HCT116 (cell line): ENCODE data around the gene INF2. TPM values are rescaled to one million over a fixed set of nuclear protein-coding genes. Genes with fewer than 3 reads are reported as not detected.
A peak's percentile ranks its signal among the peaks of the same experiment; 100 is the strongest.

ENCODE experiments used
- ATAC-seq: fragments of 200-7000 bp; cut with Tn5 transposase; 2 replicates; pipeline ENCODE4 v1.9.1; 2020; ENCODE audit warnings: mild to moderate bottlenecking, moderate library complexity
- BruUV-seq: library from RNA; stranded (reverse); fragments of 400-500 nt; replicated peaks from 2 replicates; lab custom pipeline; 2021; lab: Mats Ljungman, UMichigan
- CTCF ChIA-PET: fragments of 300-600 bp; sonication (Branson Sonifier 250); formaldehyde crosslinking; loops from one replicate; lab custom pipeline; 2021; ENCODE audit warnings: antibody characterized with exemption; lab: Charles Lee
- POLR2A ChIA-PET: fragments of 300-600, 350-600 bp; sonication (Branson Sonifier 250); formaldehyde crosslinking; loops from one replicate; lab custom pipeline; 2021; ENCODE audit warnings: antibody characterized with exemption; lab: Charles Lee
- RAD21 ChIA-PET, 2 experiments: fragments of 300-600 bp; sonication (Branson Sonifier 250); formaldehyde crosslinking; loops; one replicate each; lab custom pipeline; 2023; ENCODE audit warnings: low total read pairs in 2 of 2; ENCODE audit not compliant: uncharacterized antibody in 2 of 2, unreplicated experiment in 2 of 2, low non-redundant PET in 1 of 2; lab: Charles Lee
- DNase-seq: peaks from one replicate; pipeline ENCODE4 v3.0.0-alpha.2; 2010; ENCODE audit warnings: low read depth, low spot score
- H2AFZ ChIP-seq: fragments of 200-600 bp; shearing (Covaris generic), sonication (generic); 2 replicates; pipeline ENCODE4 v1.6.1; 2017; ENCODE audit warnings: low read depth, mixed run types, mixed read lengths, antibody characterized with exemption, low read length; ENCODE audit not compliant: poor library complexity, severe bottlenecking
- H3K27ac ChIP-seq: 2 replicates; pipeline ENCODE4 v1.5.1; 2012; ENCODE audit warnings: low read depth, low read length
- H3K27me3 ChIP-seq: fragments of 200-600 bp; sonication (generic); 2 replicates; pipeline ENCODE4 v1.6.1; 2016; ENCODE audit warnings: mixed run types, low read length, mixed read lengths; ENCODE audit not compliant: insufficient read depth
- H3K36me3 ChIP-seq, 2 experiments: fragments of 200-500 bp in 1 of 2; fragments of 200-600 bp in 1 of 2; sonication (Bioruptor generic) in 1 of 2; sonication (generic) in 1 of 2; 2 replicates each; pipeline versions ENCODE4 v1.5.1 to v1.6.1; 2014 to 2016; ENCODE audit warnings: low read length in 2 of 2, inconsistent platforms in 1 of 2, mixed read lengths in 1 of 2, mixed run types in 1 of 2; ENCODE audit not compliant: insufficient read depth in 2 of 2, control insufficient read depth in 1 of 2
- H3K4me1 ChIP-seq, 2 experiments: fragments of 200-600 bp in 1 of 2; sonication (generic) in 1 of 2; 2 replicates each; pipeline versions ENCODE4 v1.5.1 to v1.6.1; 2012 to 2017; ENCODE audit warnings: low read length in 2 of 2, inconsistent platforms in 1 of 2, mild to moderate bottlenecking in 1 of 2, mixed read lengths in 1 of 2, mixed run types in 1 of 2, moderate library complexity in 1 of 2; ENCODE audit not compliant: insufficient read depth in 2 of 2, control insufficient read depth in 1 of 2
- H3K4me2 ChIP-seq: fragments of 200-600 bp; sonication (generic); 2 replicates; pipeline ENCODE4 v1.6.1; 2017; ENCODE audit warnings: mixed run types, low read length, mixed read lengths
- H3K4me3 ChIP-seq, 2 experiments: fragments of 200-600 bp in 1 of 2; sonication (generic) in 1 of 2; replicated peaks in 1 of 2; 2 replicates each; pipeline ENCODE4 v1.5.1; 2011 to 2016; ENCODE audit warnings: low read length in 2 of 2, control low read depth in 1 of 2, low read depth in 1 of 2, mild to moderate bottlenecking in 1 of 2, mixed read lengths in 1 of 2, mixed run types in 1 of 2
- H3K79me2 ChIP-seq: fragments of 200-600 bp; sonication (generic); 2 replicates; pipeline ENCODE4 v1.6.1; 2017; ENCODE audit warnings: mild to moderate bottlenecking, mixed run types, low read length, moderate library complexity, mixed read lengths; ENCODE audit not compliant: insufficient read depth
- H3K9ac ChIP-seq: fragments of 200-600 bp; sonication (generic); 2 replicates; pipeline ENCODE4 v1.6.1; 2016; ENCODE audit warnings: low read length, mixed read lengths
- H3K9me2 ChIP-seq: fragments of 200-600 bp; sonication (generic), shearing (Covaris generic); 2 replicates; pipeline ENCODE4 v1.6.1; 2017; ENCODE audit warnings: mixed run types, mild to moderate bottlenecking, moderate library complexity; ENCODE audit not compliant: insufficient read depth
- H3K9me3 ChIP-seq, 2 experiments: fragments of 200-500 bp in 1 of 2; fragments of 200-600 bp in 1 of 2; sonication (Bioruptor generic) in 1 of 2; sonication (generic) in 1 of 2; 2 replicates each; pipeline ENCODE4 v1.6.1; 2014 to 2017; ENCODE audit warnings: low read length in 2 of 2, mixed read lengths in 2 of 2, inconsistent platforms in 1 of 2, low read depth in 1 of 2, mild to moderate bottlenecking in 1 of 2, mixed run types in 1 of 2, moderate library complexity in 1 of 2; ENCODE audit not compliant: control insufficient read depth in 1 of 2, insufficient read depth in 1 of 2
- H4K20me1 ChIP-seq: fragments of 200-600 bp; sonication (generic), shearing (Covaris generic); 2 replicates; pipeline ENCODE4 v1.6.1; 2017; ENCODE audit warnings: mixed run types, mild to moderate bottlenecking, moderate library complexity; ENCODE audit not compliant: insufficient read depth
- FOSL1 ChIP-seq: IDR thresholded peaks from 2 replicates; pipeline ENCODE4 v1.6.1; 2012; ENCODE audit warnings: low read depth
- POLR2AphosphoS5 ChIP-seq: IDR thresholded peaks from 2 replicates; pipeline ENCODE4 v1.6.1; 2011; ENCODE audit warnings: mild to moderate bottlenecking, low read depth, low read length, moderate library complexity
- RAD21 ChIP-seq: IDR thresholded peaks from 2 replicates; pipeline ENCODE4 v1.6.1; 2012; ENCODE audit warnings: low read depth, mild to moderate bottlenecking
- ZNF274 ChIP-seq: fragments of 200-500 bp; sonication (Bioruptor generic); IDR thresholded peaks from 2 replicates; pipeline ENCODE4 v1.6.1; 2014; ENCODE audit warnings: mild to moderate bottlenecking, low read depth, low read length, inconsistent platforms
- intact Hi-C: fragments of 100-400 bp; cut with micrococcal nuclease; formaldehyde crosslinking; loops from 2 replicates; pipeline ENCODE4 v1.10.0; 2022
- total RNA-seq: library from RNA; stranded (reverse); gene quantifications from one replicate; pipeline ENCODE4 v1.2.1, GENCODE V29; 2021; ENCODE audit not compliant: unreplicated experiment
- TF ChIP-seq, protein P1 (sequence below): IDR thresholded peaks from 2 replicates; pipeline ENCODE4 v1.6.1; 2011; ENCODE audit warnings: mild to moderate bottlenecking, low read length, moderate library complexity; ENCODE audit not compliant: insufficient replicate concordance; ENCODE audit errors: extremely low read depth
- TF ChIP-seq, protein P2 (sequence below): IDR thresholded peaks from 2 replicates; pipeline ENCODE4 v1.6.1; 2012

The INF2 gene
- total RNA-seq, 1 experiment from 2014 or later, result 95.8 TPM

DNA sequence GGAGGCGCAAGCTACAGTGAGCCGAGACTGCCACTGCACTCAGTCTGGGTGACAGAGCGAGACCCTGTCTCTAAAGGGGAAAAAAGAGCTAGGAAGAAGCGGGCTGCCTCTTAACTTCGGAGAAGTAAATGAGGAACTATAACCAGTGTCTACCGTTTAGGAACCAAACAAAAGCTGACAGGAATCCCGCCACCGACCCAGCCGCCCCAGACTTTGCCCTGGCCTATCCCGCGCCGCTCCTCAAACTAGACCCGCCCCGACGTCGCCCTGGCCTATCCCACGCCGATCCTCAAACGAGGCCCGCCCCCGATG, 63.0 kb downstream of the INF2 start:
- ATAC-seq (no peak), DNase-seq (no peak)
- ChIA-PET CTCF (interaction anchor here (1.0 to 1.8 kb wide), 7 partner anchors 14 to 293 kb away, joined by 3 to 11 read pairs (median 5); partner anchors contain the start of gene ADSS1), POLR2A (interaction anchor here (0.8 to 1.4 kb wide), 10 partner anchors 13 to 221 kb away, joined by 3 to 7 read pairs (median 4); partner anchors contain the start of gene ZBTB42), RAD21 (interaction anchor here in 1 of 2 experiments (0.8 kb wide), 1 partner anchor 16 kb away, joined by 3 read pairs; no protein-coding TSS in a partner anchor)
- Histone ChIP-seq H3K79me2 (peaks cover 44% of the 10 kb centered on the region), H3K4me3 (peak overlapping the region; percentile 43 to 99), H3K27me3 (no peaks in the 10 kb centered on the region), H3K9me2 (no peaks in the 10 kb centered on the region), H3K9me3 (no peaks in the 10 kb centered on the region), H3K9ac (peak overlapping the region; percentile 68), H3K36me3 (peaks cover 14 to 18% of the 10 kb centered on the region in 2 experiments; a peak in 3 of 4 replicates), H3K27ac (peak overlapping the region; percentile 76), H3K4me2 (peak overlapping the region; percentile 81), H3K4me1 (peaks cover 23 to 35% of the 10 kb centered on the region in 2 experiments), H4K20me1 (no peaks in the 10 kb centered on the region), H2AFZ (no peak overlapping the region)
- intact Hi-C loops, result no loop called here
- no peak for TF ChIP-seq ZNF274
- TF ChIP-seq FOSL1, result no peak
- TF ChIP-seq RAD21, result no peak
- TF ChIP-seq, protein P1, sequence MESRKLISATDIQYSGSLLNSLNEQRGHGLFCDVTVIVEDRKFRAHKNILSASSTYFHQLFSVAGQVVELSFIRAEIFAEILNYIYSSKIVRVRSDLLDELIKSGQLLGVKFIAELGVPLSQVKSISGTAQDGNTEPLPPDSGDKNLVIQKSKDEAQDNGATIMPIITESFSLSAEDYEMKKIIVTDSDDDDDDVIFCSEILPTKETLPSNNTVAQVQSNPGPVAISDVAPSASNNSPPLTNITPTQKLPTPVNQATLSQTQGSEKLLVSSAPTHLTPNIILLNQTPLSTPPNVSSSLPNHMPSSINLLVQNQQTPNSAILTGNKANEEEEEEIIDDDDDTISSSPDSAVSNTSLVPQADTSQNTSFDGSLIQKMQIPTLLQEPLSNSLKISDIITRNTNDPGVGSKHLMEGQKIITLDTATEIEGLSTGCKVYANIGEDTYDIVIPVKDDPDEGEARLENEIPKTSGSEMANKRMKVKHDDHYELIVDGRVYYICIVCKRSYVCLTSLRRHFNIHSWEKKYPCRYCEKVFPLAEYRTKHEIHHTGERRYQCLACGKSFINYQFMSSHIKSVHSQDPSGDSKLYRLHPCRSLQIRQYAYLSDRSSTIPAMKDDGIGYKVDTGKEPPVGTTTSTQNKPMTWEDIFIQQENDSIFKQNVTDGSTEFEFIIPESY, result no peak
- TF ChIP-seq, protein P2, sequence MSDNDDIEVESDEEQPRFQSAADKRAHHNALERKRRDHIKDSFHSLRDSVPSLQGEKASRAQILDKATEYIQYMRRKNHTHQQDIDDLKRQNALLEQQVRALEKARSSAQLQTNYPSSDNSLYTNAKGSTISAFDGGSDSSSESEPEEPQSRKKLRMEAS, result no peak
- peak; percentile 28 for TF ChIP-seq POLR2AphosphoS5
- BruUV-seq, result no TSS peak
